Epithelial cell of proximal tubule (primary cell): ENCODE data around the gene USP32. TPM values are rescaled to one million over a fixed set of nuclear protein-coding genes. Genes with fewer than 3 reads are reported as not detected.

Source experiments
- DNase-seq: peaks from one replicate; pipeline ENCODE4 v3.0.0-alpha.2; 2011; ENCODE audit warnings: low read depth
- H3K4me3 ChIP-seq: 2 replicates; pipeline ENCODE4 v1.5.1; 2011; ENCODE audit warnings: low read depth, mild to moderate bottlenecking, low read length
- CTCF ChIP-seq: conservative IDR thresholded peaks from 2 replicates; pipeline ENCODE4 v1.5.1; 2012; ENCODE audit warnings: low read depth, mild to moderate bottlenecking, low read length
- total RNA-seq: library from RNA; depleted of rRNA; stranded (reverse); fragments of >200 nt; gene quantifications from 2 replicates; pipeline ENCODE4 v1.2.3, GENCODE V29; 2015

USP32 gene
- total RNA-seq, 1 donor from 2014 or later = 18.7 TPM

- no peak for TF ChIP-seq CTCF
- no peak for DNase-seq
- no peak overlapping the region for H3K4me3 ChIP-seq
These were observed 61.2 kb downstream of the USP32 start for GRCh38 chr17:60330731-60331130.

- H3K4me3 ChIP-seq = no peak overlapping the region
- no peak for TF ChIP-seq CTCF
- no peak for DNase-seq
These were observed 63.3 kb downstream of the USP32 start for GRCh38 chr17:60328679-60329078.

- DNase-seq = no peak
- TF ChIP-seq CTCF = no peak
- H3K4me3 ChIP-seq = no peak overlapping the region
These were observed 64.0 kb downstream of the USP32 start for GRCh38 chr17:60327901-60328273.

GRCh38 chr17:60327134-60327900 lies 64.6 kb downstream of the USP32 start:
- no peak for DNase-seq
- no peak overlapping the region for H3K4me3 ChIP-seq
- no peak for TF ChIP-seq CTCF

- TF ChIP-seq CTCF = no peak
- H3K4me3 ChIP-seq = no peak overlapping the region
- no peak for DNase-seq
These were observed 65.2 kb downstream of the USP32 start for GRCh38 chr17:60326702-60327101.

GRCh38 chr17:60325730-60326524 lies 66.0 kb downstream of the USP32 start:
- no peak for TF ChIP-seq CTCF
- no peak overlapping the region for H3K4me3 ChIP-seq
- DNase-seq = no peak

- H3K4me3 ChIP-seq = no peak overlapping the region
- no peak for TF ChIP-seq CTCF
- DNase-seq = no peak
These were observed 68.2 kb downstream of the USP32 start for GRCh38 chr17:60323754-60324153.
